SK-N-SH treated with all-trans-retinoic acid at 6 μM for 48 hours (cell line): Measurements from ENCODE around the gene ZFYVE1.

Experiments
- ATAC-seq: fragments of 200-7000 bp; cut with Tn5 transposase; 3 replicates; pipeline ENCODE4 v1.9.1; 2020; ENCODE audit warnings: mild to moderate bottlenecking, moderate library complexity
- ARNTL ChIP-seq: fragments of 450-650 bp; formaldehyde crosslinking; IDR thresholded peaks from 2 replicates; pipeline ENCODE4 v1.5.0; 2020; ENCODE audit warnings: low read depth, mild to moderate bottlenecking, moderate library complexity, borderline replicate concordance
- BACH2 ChIP-seq: fragments of 250-450 bp; sonication (Bioruptor Pico); IDR thresholded peaks from 2 replicates; pipeline ENCODE4 v1.9.0; 2021; ENCODE audit warnings: mild to moderate bottlenecking, borderline replicate concordance
- CREB5 ChIP-seq: fragments of 250-450 bp; sonication (Bioruptor Pico); IDR thresholded peaks from 2 replicates; pipeline ENCODE4 v1.5.1; 2020; ENCODE audit warnings: low read depth, mild to moderate bottlenecking, moderate library complexity
- CSDC2 ChIP-seq: fragments of 250-450 bp; sonication (Bioruptor Pico); IDR thresholded peaks from 2 replicates; pipeline ENCODE4 v1.5.0; 2020; ENCODE audit warnings: mild to moderate bottlenecking, moderate library complexity
- CSRNP3 ChIP-seq: fragments of 250-450 bp; sonication (Bioruptor Pico); IDR thresholded peaks from 2 replicates; pipeline ENCODE4 v1.5.1; 2021; ENCODE audit warnings: mild to moderate bottlenecking, moderate library complexity
- ESRRG ChIP-seq: fragments of 250-450 bp; sonication (Bioruptor Pico); IDR thresholded peaks from 2 replicates; pipeline ENCODE4 v1.6.1; 2021; ENCODE audit warnings: mild to moderate bottlenecking
- GLIS3 ChIP-seq: fragments of 250-450 bp; sonication (Bioruptor Pico); IDR thresholded peaks from 2 replicates; pipeline ENCODE4 v1.5.0; 2020; ENCODE audit warnings: mild to moderate bottlenecking, moderate library complexity
- OSR1 ChIP-seq: fragments of 250-450 bp; sonication (Bioruptor Pico); IDR thresholded peaks from 2 replicates; pipeline ENCODE4 v1.8.0; 2022; ENCODE audit warnings: moderate library complexity, mild to moderate bottlenecking, inconsistent platforms
- PATZ1 ChIP-seq: fragments of 250-450 bp; sonication (Bioruptor Pico); IDR thresholded peaks from 2 replicates; pipeline ENCODE4 v1.8.0; 2020; ENCODE audit warnings: mild to moderate bottlenecking, moderate library complexity, borderline replicate concordance
- POU6F1 ChIP-seq: fragments of 250-450 bp; sonication (Bioruptor Pico); IDR thresholded peaks from 2 replicates; pipeline ENCODE4 v1.8.0; 2021; ENCODE audit warnings: low read depth, mild to moderate bottlenecking, moderate library complexity, borderline replicate concordance
- PPARA ChIP-seq: fragments of 250-450 bp; sonication (Bioruptor Pico); IDR thresholded peaks from 2 replicates; pipeline ENCODE4 v1.5.0; 2020; ENCODE audit warnings: mild to moderate bottlenecking, borderline replicate concordance
- RARB ChIP-seq: fragments of 250-450 bp; sonication (Bioruptor Pico); IDR thresholded peaks from 2 replicates; pipeline ENCODE4 v1.8.0; 2021; ENCODE audit warnings: mild to moderate bottlenecking, moderate library complexity
- SNAI2 ChIP-seq: fragments of 250-450 bp; sonication (Bioruptor Pico); IDR thresholded peaks from 2 replicates; pipeline ENCODE4 v1.5.0; 2020; ENCODE audit warnings: mild to moderate bottlenecking, moderate library complexity
- TCF4 ChIP-seq: fragments of 250-450 bp; sonication (Bioruptor Pico); IDR thresholded peaks from 2 replicates; pipeline ENCODE4 v1.8.0; 2021; ENCODE audit warnings: mild to moderate bottlenecking, moderate library complexity, borderline replicate concordance
- TOX ChIP-seq: fragments of 250-450 bp; sonication (Bioruptor Pico); IDR thresholded peaks from 2 replicates; pipeline ENCODE4 v1.8.0; 2021; ENCODE audit warnings: mild to moderate bottlenecking, moderate library complexity, borderline replicate concordance
- TSHZ2 ChIP-seq: fragments of 250-450 bp; sonication (Bioruptor Pico); IDR thresholded peaks from 2 replicates; pipeline ENCODE4 v1.5.0; 2020; ENCODE audit warnings: mild to moderate bottlenecking, moderate library complexity
- ZC3H10 ChIP-seq: fragments of 250-450 bp; sonication (Bioruptor Pico); IDR thresholded peaks from 2 replicates; pipeline ENCODE4 v1.5.1; 2021; ENCODE audit warnings: mild to moderate bottlenecking, moderate library complexity
- ZFP3 ChIP-seq: fragments of 250-450 bp; sonication (Bioruptor Pico); IDR thresholded peaks from 2 replicates; pipeline ENCODE4 v1.5.0; 2020; ENCODE audit warnings: mild to moderate bottlenecking, moderate library complexity
- ZFP30 ChIP-seq: fragments of 450-650 bp; formaldehyde crosslinking; IDR thresholded peaks from 2 replicates; pipeline ENCODE4 v1.5.0; 2022; ENCODE audit warnings: mild to moderate bottlenecking, moderate library complexity
- ZNF565 ChIP-seq: fragments of 450-650 bp; formaldehyde crosslinking; conservative IDR thresholded peaks from 2 replicates; pipeline ENCODE4 v1.5.0; 2020; ENCODE audit warnings: low read depth, mild to moderate bottlenecking, moderate library complexity
- ZNF70 ChIP-seq: fragments of 450-650 bp; formaldehyde crosslinking; IDR thresholded peaks from 2 replicates; pipeline ENCODE4 v1.5.0; 2020; ENCODE audit warnings: mild to moderate bottlenecking, moderate library complexity

Gene ZFYVE1

GRCh38 chr14:73058224-73058921 is 31.5 kb upstream of the ZFYVE1 start, which contains the start of gene RBM25:
Gene RBM25 (plus strand): TSS chr14:73058534. CDS start chr14:73071642, 13,108 bp downstream.
- ATAC-seq: peak; percentile 97
- 0 out of 2 replicates have a peak, but pooled peaks have one; percentile 52 for TF ChIP-seq ZNF565 (CRISPR knock-in tag)
- TF ChIP-seq ZFP30: no peak; the same call in 1 of the 2 replicates
- TF ChIP-seq TOX (CRISPR knock-in tag): no peak
- TF ChIP-seq ZFP3 (CRISPR knock-in tag): 0 out of 2 replicates have a peak, but pooled peaks have one; percentile 11
- 0 out of 2 replicates have a peak, but pooled peaks have one; percentile 61 for TF ChIP-seq TSHZ2 (CRISPR knock-in tag)
- TF ChIP-seq RARB: no peak
- TF ChIP-seq ESRRG: no peak

GRCh38 chr14:73057944-73058223 is 31.0 kb upstream of the ZFYVE1 start:
- ATAC-seq: no peak
- TF ChIP-seq OSR1 (CRISPR knock-in tag): no peak
- TF ChIP-seq ZFP30: no peak
- no peak for TF ChIP-seq GLIS3
- TF ChIP-seq ZC3H10 (CRISPR knock-in tag): no peak
- TF ChIP-seq POU6F1 (CRISPR knock-in tag): no peak
- no peak for TF ChIP-seq TSHZ2 (CRISPR knock-in tag)
- no peak for TF ChIP-seq ARNTL
- no peak for TF ChIP-seq ZNF70
- TF ChIP-seq PATZ1 (CRISPR knock-in tag): no peak
- TF ChIP-seq TOX (CRISPR knock-in tag): no peak
- TF ChIP-seq SNAI2 (CRISPR knock-in tag): no peak
- no peak for TF ChIP-seq TCF4 (CRISPR knock-in tag)
- no peak for TF ChIP-seq CREB5 (CRISPR knock-in tag)
- TF ChIP-seq, all 23 proteins: peak for 0

GRCh38 chr14:73055251-73055650 is 28.3 kb upstream of the ZFYVE1 start:
- no peak for ATAC-seq
- TF ChIP-seq ZFP3 (CRISPR knock-in tag): no peak

GRCh38 chr14:73049428-73049827 is 22.5 kb upstream of the ZFYVE1 start:
- no peak for ATAC-seq
- TF ChIP-seq ZFP30: no peak
- no peak for TF ChIP-seq RARB
- TF ChIP-seq ZNF70: no peak
- no peak for TF ChIP-seq GLIS3
- no peak for TF ChIP-seq ZC3H10 (CRISPR knock-in tag)
- TF ChIP-seq ARNTL: no peak
- TF ChIP-seq BACH2 (CRISPR knock-in tag): no peak
- TF ChIP-seq ZFP3 (CRISPR knock-in tag): no peak
- TF ChIP-seq CSRNP3 (CRISPR knock-in tag): no peak
- no peak for TF ChIP-seq ZNF565 (CRISPR knock-in tag)
- no peak for TF ChIP-seq POU6F1 (CRISPR knock-in tag)
- TF ChIP-seq CSDC2 (CRISPR knock-in tag): no peak
- TF ChIP-seq PPARA (CRISPR knock-in tag): no peak
- no peak for TF ChIP-seq TOX (CRISPR knock-in tag)
